Measurements from ENCODE around the gene ZNF850. TPM values are rescaled to one million over a fixed set of nuclear protein-coding genes. Genes with fewer than 3 reads are reported as not detected.
"Not testable (repeated sequence)": the region's sequence is repeated elsewhere in the genome, so short reads cannot be mapped to it uniquely, and the experiment has no call there.

Gene ZNF850
- total RNA-seq, 4 donors from 2014 or later: 1.6 to 3.3 (median 2.0) TPM

DNA sequence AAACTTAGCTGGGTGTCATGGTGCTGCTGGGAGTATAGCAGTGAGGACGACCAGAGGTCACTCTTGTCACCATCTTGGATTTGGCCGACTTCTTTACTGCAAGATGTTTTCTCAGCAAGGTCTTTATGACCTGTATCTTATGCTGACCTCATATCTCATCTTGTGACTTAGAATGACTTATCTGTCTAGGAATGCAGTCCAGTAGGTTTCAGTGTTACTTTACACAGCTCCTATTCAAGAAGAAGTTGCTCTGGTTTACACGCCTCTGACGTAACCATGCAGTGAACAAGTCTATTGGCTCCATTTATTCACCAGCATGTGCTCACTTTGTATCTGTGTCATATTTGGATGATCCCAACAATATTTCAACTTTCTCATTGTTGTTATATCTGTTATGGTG lies 26.7 kb downstream of the ZNF850 start:
- Histone ChIP-seq H3K27ac (no peak overlapping the region), H3K4me1 (no peaks in the 10 kb centered on the region), H3K27me3 (no peaks in the 10 kb centered on the region), H3K36me3 (peaks cover 10 to 81% of the 10 kb centered on the region in 2 donors), H3K9me3 (peaks cover 6 to 100% (median 15%) of the 10 kb centered on the region in 3 donors), H3K4me3 (no peak overlapping the region)
- no peak for ATAC-seq
- 92 to 100% methylated on average over 3 to 4 of the region's 4 CpGs for WGBS, 2 donors (ENCODE audit: low coverage in 1 of 2)
- TF ChIP-seq EP300 (IDR thresholded peaks at IDR 0.05): no peak

DNA sequence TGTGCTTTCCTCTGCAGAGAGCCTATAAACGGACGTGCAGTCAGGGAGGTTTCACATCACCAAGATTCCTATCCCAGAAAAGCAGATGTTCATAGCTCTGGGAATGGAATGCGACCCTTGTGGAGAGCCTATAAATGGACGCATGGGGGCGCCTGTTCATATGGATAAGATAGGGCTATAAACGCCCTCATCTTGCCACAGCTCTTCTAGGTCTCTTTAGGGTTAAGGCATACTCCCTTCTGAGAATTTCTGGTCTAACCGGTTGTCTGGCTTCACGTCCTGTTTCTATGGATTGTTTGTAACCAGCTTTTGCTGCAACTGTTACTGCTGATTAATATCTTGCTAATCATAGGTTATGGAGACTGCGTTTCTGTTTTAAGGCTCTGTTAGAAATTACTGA lies 36.4 kb downstream of the ZNF850 start:
- H3K36me3 ChIP-seq: peaks cover 0 to 56% of the 10 kb centered on the region in 2 donors
- 40 to 52% methylated on average over 8 to 9 of the region's 9 CpGs for WGBS, 2 donors (ENCODE audit: low coverage in 1 of 2)

DNA sequence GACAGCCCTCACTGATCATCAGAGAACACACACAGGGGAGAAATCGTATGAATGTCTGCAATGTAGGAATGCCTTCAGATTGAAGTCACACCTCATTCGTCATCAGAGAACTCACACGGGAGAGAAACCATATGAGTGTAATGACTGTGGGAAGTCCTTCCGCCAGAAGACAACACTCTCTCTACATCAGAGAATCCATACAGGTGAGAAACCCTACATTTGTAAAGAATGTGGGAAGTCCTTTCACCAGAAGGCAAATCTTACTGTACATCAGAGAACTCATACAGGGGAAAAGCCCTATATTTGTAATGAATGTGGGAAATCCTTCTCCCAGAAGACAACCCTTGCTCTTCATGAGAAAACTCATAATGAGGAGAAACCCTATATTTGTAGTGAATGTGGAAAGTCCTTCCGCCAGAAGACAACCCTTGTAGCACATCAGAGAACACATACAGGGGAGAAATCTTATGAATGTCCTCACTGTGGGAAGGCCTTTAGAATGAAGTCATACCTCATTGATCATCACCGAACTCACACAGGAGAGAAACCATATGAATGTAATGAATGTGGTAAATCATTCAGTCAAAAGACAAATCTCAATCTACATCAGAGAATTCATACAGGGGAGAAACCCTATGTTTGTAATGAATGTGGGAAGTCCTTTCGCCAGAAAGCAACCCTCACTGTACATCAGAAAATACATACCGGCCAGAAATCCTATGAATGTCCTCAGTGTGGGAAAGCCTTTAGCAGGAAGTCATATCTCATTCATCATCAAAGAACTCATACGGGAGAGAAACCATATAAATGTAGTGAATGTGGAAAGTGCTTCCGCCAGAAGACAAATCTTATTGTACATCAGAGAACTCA lies 52.7 kb downstream of the ZNF850 start:
- 94 to 98% methylated on average over 8 to 10 of the region's 10 CpGs for WGBS, 2 donors (ENCODE audit: low coverage in 1 of 2)
- no peak overlapping the region for H3K27ac ChIP-seq
- no peak overlapping the region for H3K4me3 ChIP-seq
- TF ChIP-seq EP300 (IDR thresholded peaks at IDR 0.05) (no peak), POLR2A (IDR thresholded peaks at IDR 0.05) (no peak), POLR2AphosphoS5 (IDR thresholded peaks at IDR 0.05) (no peak)
- TF ChIP-seq, protein P1, sequence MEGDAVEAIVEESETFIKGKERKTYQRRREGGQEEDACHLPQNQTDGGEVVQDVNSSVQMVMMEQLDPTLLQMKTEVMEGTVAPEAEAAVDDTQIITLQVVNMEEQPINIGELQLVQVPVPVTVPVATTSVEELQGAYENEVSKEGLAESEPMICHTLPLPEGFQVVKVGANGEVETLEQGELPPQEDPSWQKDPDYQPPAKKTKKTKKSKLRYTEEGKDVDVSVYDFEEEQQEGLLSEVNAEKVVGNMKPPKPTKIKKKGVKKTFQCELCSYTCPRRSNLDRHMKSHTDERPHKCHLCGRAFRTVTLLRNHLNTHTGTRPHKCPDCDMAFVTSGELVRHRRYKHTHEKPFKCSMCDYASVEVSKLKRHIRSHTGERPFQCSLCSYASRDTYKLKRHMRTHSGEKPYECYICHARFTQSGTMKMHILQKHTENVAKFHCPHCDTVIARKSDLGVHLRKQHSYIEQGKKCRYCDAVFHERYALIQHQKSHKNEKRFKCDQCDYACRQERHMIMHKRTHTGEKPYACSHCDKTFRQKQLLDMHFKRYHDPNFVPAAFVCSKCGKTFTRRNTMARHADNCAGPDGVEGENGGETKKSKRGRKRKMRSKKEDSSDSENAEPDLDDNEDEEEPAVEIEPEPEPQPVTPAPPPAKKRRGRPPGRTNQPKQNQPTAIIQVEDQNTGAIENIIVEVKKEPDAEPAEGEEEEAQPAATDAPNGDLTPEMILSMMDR (IDR thresholded peaks at IDR 0.05): no peak
- no peaks in the 10 kb centered on the region for H3K27me3 ChIP-seq
- no peak for ATAC-seq
- H3K4me1 ChIP-seq: no peaks in the 10 kb centered on the region
- peaks cover 23 to 98% of the 10 kb centered on the region in 2 donors for H3K36me3 ChIP-seq
- H3K9me3 ChIP-seq: peaks cover 12 to 100% (median 16%) of the 10 kb centered on the region in 3 donors

More for the DNA sequence above, 36.4 kb downstream of the ZNF850 start:
- ATAC-seq, H3K4me3 ChIP-seq, H3K27ac ChIP-seq, H3K27me3 ChIP-seq, H3K4me1 ChIP-seq: not testable (repeated sequence)
- H3K9me3 ChIP-seq: peaks cover 3 to 100% (median 4%) of the 10 kb centered on the region in 3 donors

DNA sequence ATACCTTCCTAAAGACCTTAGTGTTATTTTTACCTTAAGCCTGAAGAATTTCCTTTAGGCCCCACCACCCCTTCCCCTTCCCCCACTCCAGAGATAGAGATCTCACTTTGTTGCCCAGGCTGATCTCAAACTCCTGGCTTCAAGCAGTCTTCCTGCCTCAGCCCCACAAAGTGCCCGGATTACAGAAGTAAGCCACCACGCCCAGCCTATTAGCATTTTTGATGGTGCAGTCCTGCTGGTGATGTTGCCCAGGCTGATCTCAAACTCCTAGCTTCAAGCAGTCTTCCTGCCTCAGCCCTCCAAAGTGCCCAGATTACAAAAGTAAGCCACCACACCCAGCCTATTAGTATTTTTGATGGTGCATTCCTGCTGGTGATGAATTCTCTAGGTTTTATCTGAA lies 63.2 kb downstream of the ZNF850 start:
- H3K36me3 ChIP-seq: peaks cover 6 to 81% of the 10 kb centered on the region in 2 donors
- no peaks in the 10 kb centered on the region for H3K27me3 ChIP-seq
- WGBS, 2 donors (ENCODE audit: low coverage in 1 of 2): 76 to 93% methylated on average over 2 of the region's 2 CpGs
- H3K9me3 ChIP-seq: peaks cover 4 to 100% (median 20%) of the 10 kb centered on the region in 3 donors
- TF ChIP-seq, protein P1 (IDR thresholded peaks at IDR 0.05): no peak
- TF ChIP-seq EP300 (IDR thresholded peaks at IDR 0.05) (no peak), POLR2A (IDR thresholded peaks at IDR 0.05) (no peak), POLR2AphosphoS5 (IDR thresholded peaks at IDR 0.05) (no peak)
- no peak overlapping the region for H3K4me3 ChIP-seq
- no peaks in the 10 kb centered on the region for H3K4me1 ChIP-seq
- no peak overlapping the region for H3K27ac ChIP-seq
- ATAC-seq: no peak

DNA sequence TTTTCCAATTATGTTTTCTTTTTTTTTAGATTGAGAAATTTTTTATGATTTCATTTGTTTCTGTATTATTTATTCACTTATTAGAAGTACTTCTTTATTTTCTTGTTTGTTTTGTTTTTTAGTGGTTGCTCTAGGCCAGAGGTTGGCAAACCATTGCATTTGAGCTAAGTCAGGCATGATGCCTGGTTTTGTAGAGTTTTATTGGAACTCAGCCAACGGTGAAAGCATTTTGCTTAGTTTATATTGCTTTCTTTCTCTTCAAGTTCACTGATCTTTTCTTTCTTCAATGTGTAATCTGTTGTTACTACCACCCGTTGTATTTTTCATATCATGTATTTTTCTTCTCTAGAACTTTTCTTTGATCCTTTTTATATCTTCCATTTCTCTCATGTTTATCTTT lies 65.5 kb downstream of the ZNF850 start:
- no peak overlapping the region for H3K27ac ChIP-seq
- H3K4me3 ChIP-seq: no peak overlapping the region
- H3K9me3 ChIP-seq: peaks cover 4 to 98% (median 20%) of the 10 kb centered on the region in 3 donors
- 100% methylated on average over 1 of the region's 2 CpGs for WGBS, 2 donors (ENCODE audit: low coverage in 1 of 2)
- TF ChIP-seq, protein P1 (IDR thresholded peaks at IDR 0.05): no peak
- no peak for TF ChIP-seq EP300 (IDR thresholded peaks at IDR 0.05)
- TF ChIP-seq POLR2A (IDR thresholded peaks at IDR 0.05): no peak
- TF ChIP-seq POLR2AphosphoS5 (IDR thresholded peaks at IDR 0.05): no peak
- peaks cover 2 to 67% of the 10 kb centered on the region in 2 donors for H3K36me3 ChIP-seq
- no peaks in the 10 kb centered on the region for H3K4me1 ChIP-seq
- H3K27me3 ChIP-seq: no peaks in the 10 kb centered on the region
- no peak for ATAC-seq

DNA sequence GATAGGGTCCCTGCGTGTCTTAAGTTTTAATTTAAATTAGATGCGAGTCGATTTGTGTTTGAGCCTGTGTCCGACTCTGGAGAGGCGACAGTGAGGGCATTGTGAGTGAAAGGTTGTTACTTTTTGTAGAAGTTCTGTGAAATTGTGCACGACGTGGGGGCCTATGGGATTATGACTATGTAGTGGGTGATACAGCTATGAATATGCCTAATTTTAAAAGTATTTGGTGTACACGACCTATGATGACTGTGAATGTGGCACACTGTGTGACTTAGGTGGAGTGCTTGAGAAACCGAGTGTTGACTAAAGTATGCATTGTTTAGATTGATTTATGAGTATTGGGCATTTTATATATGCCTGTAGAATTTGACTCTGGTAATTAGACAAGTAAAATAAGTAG lies 84.5 kb downstream of the ZNF850 start:
- Histone ChIP-seq H3K27ac (peak overlapping the region in 3 of 4 donors; percentile 15 to 80 (median 79)), H3K9me3 (peaks cover 0 to 22% (median 2%) of the 10 kb centered on the region in 3 donors), H3K4me1 (peaks cover 0 to 29% (median 10%) of the 10 kb centered on the region in 3 donors), H3K36me3 (peaks cover 0 to 58% of the 10 kb centered on the region in 2 donors), H3K4me3 (peak overlapping the region; percentile 61 to 62), H3K27me3 (no peaks in the 10 kb centered on the region)
- TF ChIP-seq EP300 (IDR thresholded peaks at IDR 0.05) (no peak), POLR2AphosphoS5 (IDR thresholded peaks at IDR 0.05) (no peak), POLR2A (IDR thresholded peaks at IDR 0.05) (no peak)
- TF ChIP-seq, protein P1 (IDR thresholded peaks at IDR 0.05): no peak
- 6 to 13% methylated on average over 9 of the region's 9 CpGs for WGBS, 2 donors (ENCODE audit: low coverage in 1 of 2)
- ATAC-seq: no peak

Measured in gastroesophageal sphincter (tissue), 4 donors.